Measurements from ENCODE around the gene SFI1.

Gene SFI1

DNA sequence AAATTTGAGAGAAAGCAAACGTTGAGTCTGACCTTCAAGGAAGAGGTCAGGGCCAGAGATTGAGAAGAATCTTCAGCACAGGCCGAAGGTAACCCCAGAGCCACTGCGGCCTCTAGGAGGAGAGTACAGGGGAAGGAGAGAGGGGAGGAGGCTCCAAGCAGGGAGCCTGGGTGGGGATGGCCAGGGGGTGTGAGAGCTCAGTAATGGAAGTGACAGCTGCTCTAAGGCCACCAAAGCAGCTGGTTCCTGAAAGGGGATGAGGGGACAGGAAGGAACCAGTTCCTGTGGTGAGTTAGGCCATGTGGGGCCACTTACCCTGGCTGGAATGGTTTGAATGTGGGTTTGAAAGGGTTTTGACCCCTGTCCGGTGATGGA, 119.6 kb downstream of the SFI1 start:
- DNase-seq (ENCODE audit: low spot score) (no peak), ATAC-seq (ENCODE audit: low read depth) (no peak)
- H3K4me3 ChIP-seq (ENCODE audit: severe bottlenecking) = no peak overlapping the region
- no peaks in the 10 kb centered on the region for H3K9me3 ChIP-seq (ENCODE audit: severe bottlenecking)
- H3K27ac ChIP-seq (ENCODE audit: poor library complexity, severe bottlenecking) = no peak overlapping the region
- no peaks in the 10 kb centered on the region for H3K4me1 ChIP-seq (ENCODE audit: insufficient read depth, poor library complexity, severe bottlenecking)
- TF ChIP-seq, protein P1, sequence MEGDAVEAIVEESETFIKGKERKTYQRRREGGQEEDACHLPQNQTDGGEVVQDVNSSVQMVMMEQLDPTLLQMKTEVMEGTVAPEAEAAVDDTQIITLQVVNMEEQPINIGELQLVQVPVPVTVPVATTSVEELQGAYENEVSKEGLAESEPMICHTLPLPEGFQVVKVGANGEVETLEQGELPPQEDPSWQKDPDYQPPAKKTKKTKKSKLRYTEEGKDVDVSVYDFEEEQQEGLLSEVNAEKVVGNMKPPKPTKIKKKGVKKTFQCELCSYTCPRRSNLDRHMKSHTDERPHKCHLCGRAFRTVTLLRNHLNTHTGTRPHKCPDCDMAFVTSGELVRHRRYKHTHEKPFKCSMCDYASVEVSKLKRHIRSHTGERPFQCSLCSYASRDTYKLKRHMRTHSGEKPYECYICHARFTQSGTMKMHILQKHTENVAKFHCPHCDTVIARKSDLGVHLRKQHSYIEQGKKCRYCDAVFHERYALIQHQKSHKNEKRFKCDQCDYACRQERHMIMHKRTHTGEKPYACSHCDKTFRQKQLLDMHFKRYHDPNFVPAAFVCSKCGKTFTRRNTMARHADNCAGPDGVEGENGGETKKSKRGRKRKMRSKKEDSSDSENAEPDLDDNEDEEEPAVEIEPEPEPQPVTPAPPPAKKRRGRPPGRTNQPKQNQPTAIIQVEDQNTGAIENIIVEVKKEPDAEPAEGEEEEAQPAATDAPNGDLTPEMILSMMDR (IDR thresholded peaks at IDR 0.05; ENCODE audit: poor library complexity, severe bottlenecking) = no peak
- peaks cover 35% of the 10 kb centered on the region for H3K36me3 ChIP-seq (ENCODE audit: low read depth)
- no peaks in the 10 kb centered on the region for H3K27me3 ChIP-seq (ENCODE audit: insufficient read depth, poor library complexity, severe bottlenecking)

- Histone ChIP-seq H3K4me3 (ENCODE audit: severe bottlenecking) (no peak overlapping the region), H3K27me3 (ENCODE audit: insufficient read depth, poor library complexity, severe bottlenecking) (no peaks in the 10 kb centered on the region), H3K27ac (ENCODE audit: poor library complexity, severe bottlenecking) (no peak overlapping the region), H3K4me1 (ENCODE audit: insufficient read depth, poor library complexity, severe bottlenecking) (no peaks in the 10 kb centered on the region), H3K36me3 (ENCODE audit: low read depth) (peaks cover 39% of the 10 kb centered on the region), H3K9me3 (ENCODE audit: severe bottlenecking) (no peaks in the 10 kb centered on the region)
- no peak for ATAC-seq (ENCODE audit: low read depth)
- no peak for DNase-seq (ENCODE audit: low spot score)
- TF ChIP-seq, protein P1 (IDR thresholded peaks at IDR 0.05; ENCODE audit: poor library complexity, severe bottlenecking) = no peak
These were observed 120.1 kb downstream of the SFI1 start for GRCh38 chr22:31616315-31616980.

GRCh38 chr22:31618057-31618456, 121.7 kb downstream of the SFI1 start:
- H3K9me3 ChIP-seq (ENCODE audit: severe bottlenecking) = no peaks in the 10 kb centered on the region
- H3K4me3 ChIP-seq (ENCODE audit: severe bottlenecking) = no peak overlapping the region
- TF ChIP-seq, protein P1 (IDR thresholded peaks at IDR 0.05; ENCODE audit: poor library complexity, severe bottlenecking) = no peak
- H3K27ac ChIP-seq (ENCODE audit: poor library complexity, severe bottlenecking) = no peak overlapping the region
- H3K4me1 ChIP-seq (ENCODE audit: insufficient read depth, poor library complexity, severe bottlenecking) = no peaks in the 10 kb centered on the region
- DNase-seq (ENCODE audit: low spot score) = no peak
- peaks cover 39% of the 10 kb centered on the region for H3K36me3 ChIP-seq (ENCODE audit: low read depth)
- ATAC-seq (ENCODE audit: low read depth) = no peak
- H3K27me3 ChIP-seq (ENCODE audit: insufficient read depth, poor library complexity, severe bottlenecking) = no peaks in the 10 kb centered on the region

DNA sequence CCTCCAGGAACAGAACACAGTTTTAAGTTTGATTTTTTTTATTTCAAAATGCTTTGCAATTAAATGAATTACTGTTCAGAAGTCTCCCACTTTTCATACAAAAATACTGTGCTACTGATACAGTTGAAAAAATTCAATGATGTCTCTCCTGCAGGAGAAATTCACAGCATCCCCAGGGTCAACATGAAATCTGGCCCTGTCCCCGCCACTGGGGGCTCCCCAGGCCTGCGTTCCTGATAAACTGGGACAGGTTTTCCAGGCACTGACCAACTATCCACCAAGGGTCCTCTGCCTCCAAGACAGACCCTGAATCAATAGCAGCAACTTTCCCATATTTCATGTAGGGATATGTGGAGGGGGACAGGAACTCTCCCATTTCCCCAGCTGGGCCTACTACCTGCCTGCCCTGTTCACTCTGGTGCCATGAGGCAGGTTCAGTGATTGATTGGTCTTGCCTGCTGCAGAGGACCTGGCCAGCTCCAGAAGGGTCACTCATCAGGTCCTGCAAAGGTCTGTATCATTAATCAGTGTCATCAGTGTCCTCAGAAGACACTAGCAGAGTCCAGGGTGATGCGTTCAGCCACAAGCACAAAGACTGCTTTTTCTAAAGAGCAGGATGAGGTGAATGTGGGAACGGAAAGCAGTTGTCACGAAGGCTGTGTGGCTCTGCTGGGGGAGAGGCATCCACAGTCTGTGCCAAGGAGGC, 122.3 kb downstream of the SFI1 start:
- no peak for ATAC-seq (ENCODE audit: low read depth)
- H3K27me3 ChIP-seq (ENCODE audit: insufficient read depth, poor library complexity, severe bottlenecking) = no peaks in the 10 kb centered on the region
- H3K36me3 ChIP-seq (ENCODE audit: low read depth) = peaks cover 39% of the 10 kb centered on the region
- no peak overlapping the region for H3K27ac ChIP-seq (ENCODE audit: poor library complexity, severe bottlenecking)
- H3K4me1 ChIP-seq (ENCODE audit: insufficient read depth, poor library complexity, severe bottlenecking) = no peaks in the 10 kb centered on the region
- H3K4me3 ChIP-seq (ENCODE audit: severe bottlenecking) = no peak overlapping the region
- no peaks in the 10 kb centered on the region for H3K9me3 ChIP-seq (ENCODE audit: severe bottlenecking)
- no peak for DNase-seq (ENCODE audit: low spot score)
- TF ChIP-seq, protein P1 (IDR thresholded peaks at IDR 0.05; ENCODE audit: poor library complexity, severe bottlenecking) = no peak
